ENCODE data around the gene PTBP2. TPM values are rescaled to one million over a fixed set of nuclear protein-coding genes. Genes with fewer than 3 reads are reported as not detected.

Gene PTBP2
- total RNA-seq, 6 donors from 2014 or later: 10.4 to 36.5 (median 14.4) TPM

DNA sequence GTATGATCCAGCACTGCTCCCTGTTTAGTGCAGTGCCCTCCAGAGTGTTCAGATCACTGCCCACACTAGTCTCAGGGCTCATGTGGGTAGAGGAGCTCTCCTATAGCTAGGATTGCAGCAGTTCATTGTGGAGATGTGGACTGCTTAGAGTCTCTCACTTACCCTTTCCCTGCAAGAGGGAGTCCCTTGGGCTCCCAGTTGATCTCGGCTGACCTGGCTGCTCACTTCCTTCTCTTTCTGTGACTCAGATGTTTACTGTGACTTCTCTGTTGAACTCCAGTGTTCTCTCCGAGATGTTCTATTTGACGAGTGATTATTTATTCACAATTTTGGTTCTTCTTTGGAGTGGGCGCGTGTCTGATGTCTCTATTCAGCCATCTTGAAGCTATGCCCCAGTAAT, 141.9 kb downstream of the PTBP2 start:
- no peaks in the 10 kb centered on the region for H3K36me3 ChIP-seq
- no peak for DNase-seq
- no peaks in the 10 kb centered on the region for H3K9me3 ChIP-seq
- peaks cover 0 to 8% (median 5%) of the 10 kb centered on the region in 4 donors for H3K4me1 ChIP-seq
- H3K4me3 ChIP-seq: no peak overlapping the region
- H3K27ac ChIP-seq: no peak overlapping the region
- H3K27me3 ChIP-seq: no peaks in the 10 kb centered on the region
- no peak for TF ChIP-seq POLR2AphosphoS5 (IDR thresholded peaks at IDR 0.05)
- no peak for TF ChIP-seq EP300 (IDR thresholded peaks at IDR 0.05)
- TF ChIP-seq POLR2A (IDR thresholded peaks at IDR 0.05): no peak
- TF ChIP-seq, protein P1, sequence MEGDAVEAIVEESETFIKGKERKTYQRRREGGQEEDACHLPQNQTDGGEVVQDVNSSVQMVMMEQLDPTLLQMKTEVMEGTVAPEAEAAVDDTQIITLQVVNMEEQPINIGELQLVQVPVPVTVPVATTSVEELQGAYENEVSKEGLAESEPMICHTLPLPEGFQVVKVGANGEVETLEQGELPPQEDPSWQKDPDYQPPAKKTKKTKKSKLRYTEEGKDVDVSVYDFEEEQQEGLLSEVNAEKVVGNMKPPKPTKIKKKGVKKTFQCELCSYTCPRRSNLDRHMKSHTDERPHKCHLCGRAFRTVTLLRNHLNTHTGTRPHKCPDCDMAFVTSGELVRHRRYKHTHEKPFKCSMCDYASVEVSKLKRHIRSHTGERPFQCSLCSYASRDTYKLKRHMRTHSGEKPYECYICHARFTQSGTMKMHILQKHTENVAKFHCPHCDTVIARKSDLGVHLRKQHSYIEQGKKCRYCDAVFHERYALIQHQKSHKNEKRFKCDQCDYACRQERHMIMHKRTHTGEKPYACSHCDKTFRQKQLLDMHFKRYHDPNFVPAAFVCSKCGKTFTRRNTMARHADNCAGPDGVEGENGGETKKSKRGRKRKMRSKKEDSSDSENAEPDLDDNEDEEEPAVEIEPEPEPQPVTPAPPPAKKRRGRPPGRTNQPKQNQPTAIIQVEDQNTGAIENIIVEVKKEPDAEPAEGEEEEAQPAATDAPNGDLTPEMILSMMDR (IDR thresholded peaks at IDR 0.05): no peak
- ATAC-seq (ENCODE audit: low FRiP score in 2 of 2): no peak
- WGBS, 2 donors: 77 to 84% methylated on average over 5 of the region's 5 CpGs
